GM12878 (cell line): ENCODE measurements around the gene CDC42EP1. TPM values are rescaled to one million over a fixed set of nuclear protein-coding genes. Genes with fewer than 3 reads are reported as not detected.
"Not testable (repeated sequence)": the region's sequence is repeated elsewhere in the genome, so short reads cannot be mapped to it uniquely, and the experiment has no call there.

Source experiments
- ATAC-seq: fragments of 200-7000 bp; cut with Tn5 transposase; 3 replicates; pipeline ENCODE4 v1.9.1; 2020; ENCODE audit warnings: mild to moderate bottlenecking, moderate library complexity
- BruUV-seq: library from RNA; stranded (reverse); fragments of 400-500 nt; replicated peaks from 2 replicates; lab custom pipeline; 2021; lab: Mats Ljungman, UMichigan
- CTCF ChIA-PET: fragments of 300-600 bp; sonication (Branson Sonifier 250); formaldehyde crosslinking; extraction: SDS; loops from one replicate; lab custom pipeline; 2021; ENCODE audit warnings: inconsistent platforms; lab: Yijun Ruan, JAX
- POLR2A ChIA-PET: fragments of 350-600 bp; formaldehyde crosslinking; extraction: SDS; loops from one replicate; lab custom pipeline; 2021; ENCODE audit warnings: inconsistent platforms; lab: Charles Lee
- RAD21 ChIA-PET: fragments of 300-600 bp; sonication (Branson Sonifier 250); formaldehyde crosslinking; loops from one replicate; lab custom pipeline; 2023; ENCODE audit warnings: antibody characterized with exemption; ENCODE audit not compliant: unreplicated experiment; lab: Charles Lee
- SMC1A ChIA-PET: fragments of 300-600 bp; sonication (Branson Sonifier 250); formaldehyde crosslinking; loops from one replicate; lab custom pipeline; 2023; ENCODE audit not compliant: unreplicated experiment, uncharacterized antibody; lab: Charles Lee
- DNase-seq: peaks from one replicate; pipeline ENCODE4 v3.0.0-alpha.2; 2011; ENCODE audit warnings: low read depth, low spot score
- FAIRE-seq: peaks from 3 replicates; lab custom pipeline; 2011; peaks lifted over from hg19 to GRCh38; lab: Jason Lieb, UNC
- H2AFZ ChIP-seq: 2 replicates; pipeline ENCODE4 v1.6.0; 2011; ENCODE audit warnings: low read depth, low read length, control low read depth; ENCODE audit not compliant: control insufficient read depth
- H3K27ac ChIP-seq: 2 replicates; pipeline ENCODE4 v1.5.1; 2011; ENCODE audit warnings: control low read depth; ENCODE audit not compliant: control insufficient read depth, insufficient read depth
- H3K27me3 ChIP-seq, 2 experiments: replicated peaks in 1 of 2; 2 replicates each; pipeline versions ENCODE4 v1.6.0 to v1.6.1; 2011; ENCODE audit warnings: low read length in 1 of 2; ENCODE audit not compliant: control insufficient read depth in 2 of 2, insufficient read depth in 2 of 2
- H3K36me3 ChIP-seq, 2 experiments: 2 replicates each; pipeline ENCODE4 v1.5.1; 2011; ENCODE audit warnings: low read length in 1 of 2; ENCODE audit not compliant: control insufficient read depth in 2 of 2, insufficient read depth in 2 of 2
- H3K4me1 ChIP-seq: 2 replicates; pipeline ENCODE4 v1.6.1; 2011; ENCODE audit warnings: mild to moderate bottlenecking, low read length, moderate library complexity, mixed read lengths; ENCODE audit not compliant: control insufficient read depth, insufficient read depth
- H3K4me2 ChIP-seq: 2 replicates; pipeline ENCODE4 v1.6.0; 2011; ENCODE audit warnings: control low read depth; ENCODE audit not compliant: control insufficient read depth, insufficient read depth
- H3K4me3 ChIP-seq: fragments of 200-600 bp; sonication (generic); 2 replicates; pipeline ENCODE4 v1.5.1; 2016
- H3K79me2 ChIP-seq: 2 replicates; pipeline ENCODE4 v1.6.0; 2011; ENCODE audit warnings: low read length; ENCODE audit not compliant: control insufficient read depth, insufficient read depth
- H3K9ac ChIP-seq: 2 replicates; pipeline ENCODE4 v1.8.0; 2011; ENCODE audit warnings: low read length, control low read depth, mixed read lengths; ENCODE audit not compliant: control insufficient read depth, insufficient read depth
- H3K9me3 ChIP-seq: replicated peaks from 3 replicates; pipeline ENCODE4 v1.5.1; 2011; ENCODE audit warnings: mild to moderate bottlenecking, low read length; ENCODE audit not compliant: control insufficient read depth, insufficient read depth
- H4K20me1 ChIP-seq: 2 replicates; pipeline ENCODE4 v1.6.0; 2011; ENCODE audit not compliant: control insufficient read depth, insufficient read depth
- BACH1 ChIP-seq: fragments of 450-650 bp; IDR thresholded peaks from 2 replicates; pipeline ENCODE4 v1.6.1; 2017; ENCODE audit warnings: mild to moderate bottlenecking, borderline replicate concordance
- DPF2 ChIP-seq: fragments of 450-650 bp; IDR thresholded peaks from 2 replicates; pipeline ENCODE4 v1.6.1; 2017; ENCODE audit warnings: mild to moderate bottlenecking
- FOS ChIP-seq: IDR thresholded peaks from 3 replicates; pipeline ENCODE4 v1.6.1; 2011; ENCODE audit warnings: borderline replicate concordance; ENCODE audit not compliant: insufficient read length; ENCODE audit errors: extremely low read depth
- JUNB ChIP-seq: IDR thresholded peaks from 2 replicates; pipeline ENCODE4 v1.6.1; 2016; ENCODE audit warnings: antibody characterized with exemption, mild to moderate bottlenecking
- STAT1 ChIP-seq: fragments of 450-650 bp; conservative IDR thresholded peaks from 2 replicates; pipeline ENCODE4 v1.6.1; 2014; ENCODE audit warnings: antibody characterized with exemption, mild to moderate bottlenecking
- TBL1XR1 ChIP-seq: IDR thresholded peaks from 2 replicates; pipeline ENCODE4 v1.6.1; 2012; ENCODE audit warnings: low read depth, low read length, improper control_type of control experiment
- ZBED1 ChIP-seq: IDR thresholded peaks from 2 replicates; pipeline ENCODE4 v1.6.1; 2016; ENCODE audit warnings: borderline replicate concordance
- WGBS: methylation state at CpG from one replicate; pipeline ENCODE4 v1.1.6; 2016; ENCODE audit warnings: low lambda C conversion rate; ENCODE audit not compliant: insufficient replicate concordance, insufficient coverage; ENCODE audit errors: missing lambda C conversion rate; 5-methylcytosine and 5-hydroxymethylcytosine counted together
- in situ Hi-C: fragments of 300-500 bp; cut with MboI; formaldehyde crosslinking; loops from 9 replicates; pipeline ENCODE4 v1.14.3; 2018; ENCODE audit warnings: mixed read lengths
- intact Hi-C: fragments of 100-400 bp; cut with micrococcal nuclease; formaldehyde crosslinking; loops from one replicate; pipeline ENCODE4 v1.14.2; 2022; ENCODE audit not compliant: unreplicated experiment
- polyA plus RNA-seq, 11 experiments: library from polyadenylated mRNA; depleted of rRNA in 4 of 11; unstranded in 6 of 11; stranded (reverse) in 5 of 11; fragments of >200 nt; fragmentation: Nextera tagmentation in 4 of 11; fragmentation: Illumina TruSeq in 1 of 11; extraction: Ambion mirVana in 4 of 11; extraction: Trizol in 1 of 11; gene quantifications; 1 replicate in 1 of 11; 2 replicates in 10 of 11; pipeline versions ENCODE4 v1.2.1 to v1.2.3, GENCODE V29; 2011 to 2016; ENCODE audit warnings: inconsistent platforms in 2 of 11, missing spikeins in 2 of 11, low read depth in 1 of 11
- total RNA-seq, 4 experiments: library from RNA; depleted of rRNA in 3 of 4; stranded (reverse); fragments of >200 nt in 3 of 4; fragmentation: Illumina TruSeq in 1 of 4; extraction: Trizol in 1 of 4; gene quantifications; 2 replicates each; pipeline versions ENCODE4 v1.2.1 to v1.2.3, GENCODE V29; 2013 to 2021
- TF ChIP-seq, protein P1 (sequence below): fragments of 450-650 bp; IDR thresholded peaks from 2 replicates; pipeline ENCODE4 v1.6.1; 2016; ENCODE audit warnings: mild to moderate bottlenecking
- TF ChIP-seq, protein P2 (sequence below): IDR thresholded peaks from 2 replicates; pipeline ENCODE4 v1.6.1; 2011; ENCODE audit warnings: mild to moderate bottlenecking, low read depth, low read length, moderate library complexity; ENCODE audit not compliant: insufficient replicate concordance

CDC42EP1 gene
- total and polyA plus RNA-seq, 10 of the 15 experiments (the other 5 are each of a cell fraction or from before 2014, with no cell fraction given), result 0.04 to 0.33 (median 0.09) TPM; not detected in 7

DNA sequence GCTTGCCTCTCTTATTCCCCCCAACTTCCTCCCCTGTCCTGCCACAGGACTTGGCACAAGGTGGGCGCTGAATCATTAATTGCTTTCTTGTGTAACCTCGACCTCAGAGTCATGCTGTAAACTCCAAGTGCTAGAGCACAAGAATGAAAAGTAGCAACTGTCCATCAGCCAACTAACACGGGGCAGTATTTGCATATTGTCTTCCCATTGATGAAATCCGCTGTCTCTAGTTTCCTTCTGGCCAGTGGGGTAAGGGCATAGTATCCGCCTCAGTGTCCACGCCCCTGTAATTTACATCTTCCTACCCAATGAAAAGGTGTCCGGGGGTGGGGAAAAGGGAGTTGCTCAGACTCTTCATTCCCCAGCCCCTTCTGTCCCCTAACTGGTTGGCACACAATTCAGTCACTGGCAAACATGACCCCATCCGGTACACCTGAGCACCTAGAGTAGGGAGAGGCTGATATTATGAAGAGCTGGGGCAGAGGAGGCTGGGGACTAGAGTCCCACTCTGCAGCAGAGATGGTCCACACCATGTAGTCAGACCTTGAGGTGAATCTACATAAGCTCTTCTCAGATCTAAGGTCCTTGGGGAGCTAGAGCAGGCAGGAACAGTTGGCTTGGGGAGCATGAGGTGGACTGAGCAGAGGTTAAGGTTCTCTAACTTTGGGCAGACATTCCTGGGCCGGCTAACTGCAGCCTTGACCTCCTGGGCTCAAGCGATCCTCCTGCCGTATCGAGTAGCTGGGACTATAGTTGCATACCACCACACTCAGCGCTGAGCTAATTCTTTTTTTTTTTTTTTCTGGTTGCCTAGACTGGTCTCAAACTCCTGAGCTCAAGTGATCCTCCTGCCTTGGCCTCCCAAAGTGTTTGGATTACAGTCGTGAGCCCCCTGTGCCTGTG is 41.5 kb downstream of the CDC42EP1 start (continued):
- peak; percentile 28 for TF ChIP-seq FOS
- no peak for TF ChIP-seq JUNB
- no peak for TF ChIP-seq STAT1
- TF ChIP-seq, protein P1, sequence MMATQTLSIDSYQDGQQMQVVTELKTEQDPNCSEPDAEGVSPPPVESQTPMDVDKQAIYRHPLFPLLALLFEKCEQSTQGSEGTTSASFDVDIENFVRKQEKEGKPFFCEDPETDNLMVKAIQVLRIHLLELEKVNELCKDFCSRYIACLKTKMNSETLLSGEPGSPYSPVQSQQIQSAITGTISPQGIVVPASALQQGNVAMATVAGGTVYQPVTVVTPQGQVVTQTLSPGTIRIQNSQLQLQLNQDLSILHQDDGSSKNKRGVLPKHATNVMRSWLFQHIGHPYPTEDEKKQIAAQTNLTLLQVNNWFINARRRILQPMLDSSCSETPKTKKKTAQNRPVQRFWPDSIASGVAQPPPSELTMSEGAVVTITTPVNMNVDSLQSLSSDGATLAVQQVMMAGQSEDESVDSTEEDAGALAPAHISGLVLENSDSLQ, result peak; percentile 97
- TF ChIP-seq BACH1, result no peak
- TF ChIP-seq, protein P2, sequence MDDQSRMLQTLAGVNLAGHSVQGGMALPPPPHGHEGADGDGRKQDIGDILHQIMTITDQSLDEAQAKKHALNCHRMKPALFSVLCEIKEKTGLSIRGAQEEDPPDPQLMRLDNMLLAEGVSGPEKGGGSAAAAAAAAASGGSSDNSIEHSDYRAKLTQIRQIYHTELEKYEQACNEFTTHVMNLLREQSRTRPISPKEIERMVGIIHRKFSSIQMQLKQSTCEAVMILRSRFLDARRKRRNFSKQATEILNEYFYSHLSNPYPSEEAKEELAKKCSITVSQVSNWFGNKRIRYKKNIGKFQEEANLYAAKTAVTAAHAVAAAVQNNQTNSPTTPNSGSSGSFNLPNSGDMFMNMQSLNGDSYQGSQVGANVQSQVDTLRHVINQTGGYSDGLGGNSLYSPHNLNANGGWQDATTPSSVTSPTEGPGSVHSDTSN, result peak; percentile 89
- TF ChIP-seq ZBED1, result no peak
- TF ChIP-seq TBL1XR1, result no peak
- TF ChIP-seq DPF2, result 0 out of 2 replicates have a peak, but pooled peaks have one; percentile 20

DNA sequence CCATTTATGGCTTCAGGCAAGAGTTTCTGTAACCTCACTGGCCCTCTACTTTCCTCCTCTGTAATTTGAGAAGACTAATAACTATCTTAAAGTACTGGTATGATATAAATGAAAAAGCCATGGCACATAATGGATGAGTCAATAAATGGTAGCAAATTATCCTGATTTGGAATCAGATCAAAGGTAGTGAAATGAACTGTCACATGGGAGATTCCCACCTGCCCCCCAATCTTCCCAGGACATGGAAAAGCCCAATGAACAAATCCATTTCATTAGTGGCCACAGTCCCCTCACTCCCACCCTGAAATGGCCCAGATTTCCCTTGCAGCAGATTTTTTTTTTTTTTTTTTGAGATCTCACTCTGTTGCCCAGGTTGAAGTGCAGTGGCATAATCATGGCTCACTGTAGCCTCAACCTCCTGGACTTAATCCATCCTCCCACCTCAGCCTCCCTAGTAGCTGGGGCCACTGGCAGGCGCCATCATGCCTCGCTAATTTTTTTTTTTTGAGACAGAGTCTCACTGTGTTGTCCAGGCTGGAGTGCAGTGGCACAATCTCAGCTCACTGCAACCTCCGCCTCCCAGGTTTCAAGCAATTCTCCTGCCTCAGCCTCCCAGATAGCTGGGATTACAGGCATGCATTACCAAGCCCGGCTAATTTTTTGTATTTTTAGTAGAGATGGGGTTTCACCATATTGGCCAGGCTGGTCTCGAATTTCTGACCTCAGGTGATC is 42.4 kb downstream of the CDC42EP1 start:
- not testable (repeated sequence) for H2AFZ ChIP-seq, H3K4me2 ChIP-seq, BruUV-seq

More for the DNA sequence above, 42.4 kb downstream of the CDC42EP1 start:
- H3K4me3 ChIP-seq, intact Hi-C loops, FAIRE-seq, in situ Hi-C loops, H3K36me3 ChIP-seq, H3K9me3 ChIP-seq, H3K27ac ChIP-seq, H4K20me1 ChIP-seq, H3K79me2 ChIP-seq, H3K27me3 ChIP-seq, ATAC-seq, DNase-seq, H3K9ac ChIP-seq, H3K4me1 ChIP-seq: not testable (repeated sequence)
- ChIA-PET POLR2A (interaction anchor here (0.7 to 1.0 kb wide), 4 partner anchors 11 to 125 kb away, joined by 3 to 8 read pairs (median 3); no protein-coding TSS in a partner anchor), RAD21 (interaction anchor here (1.0 to 1.3 kb wide), 4 partner anchors 10 to 64 kb away, joined by 3 to 8 read pairs (median 4); no protein-coding TSS in a partner anchor), SMC1A (interaction anchor here (0.9 to 1.8 kb wide), 3 partner anchors 11 to 36 kb away, joined by 4 to 6 read pairs (median 5); no protein-coding TSS in a partner anchor), CTCF (interaction anchor here (0.6 to 11.8 kb wide), 10 partner anchors 8 to 96 kb away, joined by 3 to 178 read pairs (median 4); partner anchors contain the start of genes LGALS1 and NOL12)
- WGBS, result 28% methylated on average over 5 of the region's 5 CpGs
